Anterior cingulate cortex (tissue), 58 donors: ENCODE results near the gene IGF2BP3.
A peak's percentile ranks its signal among the peaks of the same experiment; 100 is the strongest.

Experiments used
- DNase-seq, 58 donors: peaks; one replicate each; lab custom pipeline; 2025; lab: John Stamatoyannopoulos, UW

The IGF2BP3 gene

GRCh38 chr7:23308754-23309153, 161.5 kb downstream of the IGF2BP3 start:
- DNase-seq: no peak

- DNase-seq: no peak
Measured at GRCh38 chr7:23306936-23307521, 163.3 kb downstream of the IGF2BP3 start.

GRCh38 chr7:23299770-23300300, 170.5 kb downstream of the IGF2BP3 start:
- DNase-seq: no peak

GRCh38 chr7:23298885-23299769, 171.2 kb downstream of the IGF2BP3 start, which contains the start of gene MALSU1:
MALSU1 (plus strand) TSS chr7:23299339; CDS start chr7:23299353, 14 bp downstream.
- peak; percentile 59 to 99 (median 93) for DNase-seq

GRCh38 chr7:23298141-23298881, 172.0 kb downstream of the IGF2BP3 start:
- no peak for DNase-seq

- no peak for DNase-seq
Measured at GRCh38 chr7:23295401-23295697, 174.9 kb downstream of the IGF2BP3 start.

GRCh38 chr7:23294549-23295400, 175.5 kb downstream of the IGF2BP3 start:
- no peak for DNase-seq

- DNase-seq: no peak
Measured at GRCh38 chr7:23293500-23294073, 176.7 kb downstream of the IGF2BP3 start.

GRCh38 chr7:23292623-23293022, 177.7 kb downstream of the IGF2BP3 start:
- DNase-seq: no peak

- DNase-seq: no peak
Measured at GRCh38 chr7:23291957-23292560, 178.2 kb downstream of the IGF2BP3 start.

- no peak for DNase-seq
Measured at GRCh38 chr7:23290993-23291392, 179.3 kb downstream of the IGF2BP3 start.

GRCh38 chr7:23287612-23288011, 182.7 kb downstream of the IGF2BP3 start:
- no peak for DNase-seq

GRCh38 chr7:23285657-23286646, 184.3 kb downstream of the IGF2BP3 start:
- no peak for DNase-seq

GRCh38 chr7:23284871-23285270, 185.4 kb downstream of the IGF2BP3 start:
- DNase-seq: no peak

GRCh38 chr7:23283086-23283485, 187.2 kb downstream of the IGF2BP3 start:
- no peak for DNase-seq

- DNase-seq: no peak
Measured at GRCh38 chr7:23279819-23280525, 190.3 kb downstream of the IGF2BP3 start.

GRCh38 chr7:23277359-23277989, 192.8 kb downstream of the IGF2BP3 start:
- DNase-seq: peak in 6 of 58 donors; percentile 0 to 34 (median 2)
